Cardiac fibroblast (primary cell): ENCODE measurements around the gene ATP1A4.
A peak's percentile ranks its signal among the peaks of the same experiment; 100 is the strongest.

Experiments used
- DNase-seq, 2 donors: peaks; one replicate each; pipeline versions ENCODE4 v3.0.0 to v3.0.0-alpha.2; 2010; ENCODE audit warnings: low read depth in 2 of 2
- H3K4me3 ChIP-seq, 2 donors: replicated peaks in 1 of 2; 1 replicate in 1 of 2; 2 replicates in 1 of 2; pipeline ENCODE4 v1.5.1; 2011; ENCODE audit warnings: low read depth in 2 of 2, low read length in 2 of 2, mild to moderate bottlenecking in 2 of 2, moderate library complexity in 1 of 2
- CTCF ChIP-seq: IDR thresholded peaks from one replicate; pipeline ENCODE4 v1.5.1; 2011; ENCODE audit warnings: low read depth, mild to moderate bottlenecking, low read length, inconsistent platforms

ATP1A4 gene

GRCh38 chr1:160162931-160163330 lies 11.5 kb downstream of the ATP1A4 start:
- H3K4me3 ChIP-seq: no peak overlapping the region
- TF ChIP-seq CTCF: no peak
- DNase-seq: no peak

- H3K4me3 ChIP-seq: no peak overlapping the region
- peak in 1 of 2 donors; percentile 22 for DNase-seq
These were observed 12.2 kb downstream of the ATP1A4 start for GRCh38 chr1:160163615-160164014.

DNA sequence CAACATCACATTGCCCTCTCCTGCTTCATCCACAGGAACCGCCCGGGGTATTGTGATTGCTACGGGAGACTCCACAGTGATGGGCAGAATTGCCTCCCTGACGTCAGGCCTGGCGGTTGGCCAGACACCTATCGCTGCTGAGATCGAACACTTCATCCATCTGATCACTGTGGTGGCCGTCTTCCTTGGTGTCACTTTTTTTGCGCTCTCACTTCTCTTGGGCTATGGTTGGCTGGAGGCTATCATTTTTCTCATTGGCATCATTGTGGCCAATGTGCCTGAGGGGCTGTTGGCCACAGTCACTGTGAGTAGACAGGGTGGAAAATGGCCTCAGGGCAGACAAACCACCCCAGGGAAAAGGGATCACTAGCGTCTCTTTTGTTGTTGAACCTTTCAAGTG lies 12.7 kb downstream of the ATP1A4 start:
- DNase-seq: no peak
- no peak for TF ChIP-seq CTCF
- no peak overlapping the region for H3K4me3 ChIP-seq

More at GRCh38 chr1:160163615-160164014, 12.2 kb downstream of the ATP1A4 start:
- TF ChIP-seq CTCF: peak; percentile 17

DNA sequence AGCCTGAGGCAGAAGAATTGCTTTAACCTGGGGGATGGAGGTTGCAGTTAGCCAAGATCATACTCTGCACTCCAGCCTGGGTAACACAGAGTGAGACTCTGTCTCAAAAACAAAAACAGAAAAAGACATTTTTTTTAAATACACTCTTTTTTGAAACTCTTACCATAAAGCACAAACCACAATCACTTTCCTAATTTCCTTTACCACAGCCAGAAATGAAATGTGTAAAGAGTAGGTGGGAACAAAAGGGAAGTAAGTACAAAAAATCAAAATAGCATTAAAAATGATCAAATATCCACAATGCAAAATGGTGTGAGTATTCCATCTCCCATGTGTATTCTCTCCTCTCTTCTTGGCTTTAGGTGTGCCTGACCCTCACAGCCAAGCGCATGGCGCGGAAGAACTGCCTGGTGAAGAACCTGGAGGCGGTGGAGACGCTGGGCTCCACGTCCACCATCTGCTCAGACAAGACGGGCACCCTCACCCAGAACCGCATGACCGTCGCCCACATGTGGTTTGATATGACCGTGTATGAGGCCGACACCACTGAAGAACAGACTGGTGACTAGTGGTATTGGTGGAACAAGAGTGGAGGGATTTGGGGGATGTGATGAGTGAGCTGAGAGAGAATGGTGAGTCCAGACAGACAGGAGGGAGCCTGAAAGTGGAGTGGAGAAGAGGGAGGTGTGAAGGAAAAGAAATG lies 14.9 kb downstream of the ATP1A4 start:
- DNase-seq: no peak

GRCh38 chr1:160167056-160167455 lies 15.7 kb downstream of the ATP1A4 start:
- H3K4me3 ChIP-seq: no peak overlapping the region
- TF ChIP-seq CTCF: no peak
- no peak for DNase-seq

More for the DNA sequence above, 14.9 kb downstream of the ATP1A4 start:
- no peak overlapping the region for H3K4me3 ChIP-seq
- no peak for TF ChIP-seq CTCF

GRCh38 chr1:160167580-160167979 lies 16.2 kb downstream of the ATP1A4 start:
- DNase-seq: no peak
- H3K4me3 ChIP-seq: no peak overlapping the region
- no peak for TF ChIP-seq CTCF

- H3K4me3 ChIP-seq: no peak overlapping the region
- TF ChIP-seq CTCF: no peak
- DNase-seq: no peak
These were observed 16.6 kb downstream of the ATP1A4 start for GRCh38 chr1:160168016-160168415.
